M059J (cell line): ENCODE results near the gene EFHB. TPM values are rescaled to one million over a fixed set of nuclear protein-coding genes. Genes with fewer than 3 reads are reported as not detected.
A peak's percentile ranks its signal among the peaks of the same experiment; 100 is the strongest.
"Not testable (repeated sequence)": the region's sequence is repeated elsewhere in the genome, so short reads cannot be mapped to it uniquely, and the experiment has no call there.

Source experiments
- DNase-seq: peaks from one replicate; pipeline ENCODE4 v3.0.0-alpha.2; 2012; ENCODE audit warnings: low read depth
- total RNA-seq: library from RNA; depleted of rRNA; stranded (reverse); fragments of >200 nt; shearing (Covaris generic); gene quantifications from 2 replicates; pipeline ENCODE4 v1.2.3, GENCODE V29; 2014

Gene EFHB
- total RNA-seq, 1 experiment from 2014 or later: 0.15 TPM

DNA sequence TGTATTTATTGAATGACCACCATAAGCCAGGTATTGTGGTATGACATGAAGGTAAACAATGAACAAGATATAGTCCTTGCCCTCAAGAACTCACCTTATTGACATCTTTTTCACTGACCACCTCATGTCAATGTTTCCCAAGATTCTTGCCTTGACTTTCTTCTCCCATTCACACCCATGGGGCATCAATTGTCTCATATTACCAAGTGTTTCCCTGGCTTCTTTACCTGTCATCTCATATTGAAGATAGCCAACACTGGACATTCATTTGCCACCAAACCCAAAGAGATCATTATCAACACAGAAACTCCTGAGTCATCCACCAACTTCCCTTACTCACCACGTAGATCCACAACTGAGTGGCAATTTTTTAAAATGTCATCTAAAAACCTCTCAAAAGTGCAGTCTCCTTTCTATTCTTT lies 2.2 kb downstream of the EFHB start:
- DNase-seq: peak; percentile 72

DNA sequence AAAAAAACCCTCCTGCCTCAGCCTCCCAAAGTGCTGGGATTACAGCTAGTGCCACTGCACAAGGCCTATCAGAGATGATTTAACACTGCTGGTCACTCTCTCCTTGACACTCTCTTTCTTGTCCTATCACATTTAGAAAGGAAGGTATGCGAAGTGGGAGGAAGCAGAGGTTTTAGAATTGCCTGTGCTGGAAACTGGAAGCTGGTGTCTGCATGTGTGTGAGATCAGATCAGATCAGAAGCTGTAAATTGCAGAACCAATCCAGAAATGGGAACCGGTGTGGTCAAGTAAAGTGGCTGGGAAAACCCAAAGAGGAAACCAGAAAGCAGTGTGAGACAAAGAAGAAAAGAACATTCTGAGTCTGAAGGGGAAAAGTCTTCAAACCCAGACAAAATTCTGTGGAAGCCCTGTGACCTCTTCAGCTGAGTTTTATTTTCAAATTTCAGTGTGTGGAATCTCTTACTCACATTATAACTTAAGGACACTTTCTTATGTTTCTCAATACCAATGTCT lies 2.8 kb downstream of the EFHB start:
- DNase-seq: no peak

DNA sequence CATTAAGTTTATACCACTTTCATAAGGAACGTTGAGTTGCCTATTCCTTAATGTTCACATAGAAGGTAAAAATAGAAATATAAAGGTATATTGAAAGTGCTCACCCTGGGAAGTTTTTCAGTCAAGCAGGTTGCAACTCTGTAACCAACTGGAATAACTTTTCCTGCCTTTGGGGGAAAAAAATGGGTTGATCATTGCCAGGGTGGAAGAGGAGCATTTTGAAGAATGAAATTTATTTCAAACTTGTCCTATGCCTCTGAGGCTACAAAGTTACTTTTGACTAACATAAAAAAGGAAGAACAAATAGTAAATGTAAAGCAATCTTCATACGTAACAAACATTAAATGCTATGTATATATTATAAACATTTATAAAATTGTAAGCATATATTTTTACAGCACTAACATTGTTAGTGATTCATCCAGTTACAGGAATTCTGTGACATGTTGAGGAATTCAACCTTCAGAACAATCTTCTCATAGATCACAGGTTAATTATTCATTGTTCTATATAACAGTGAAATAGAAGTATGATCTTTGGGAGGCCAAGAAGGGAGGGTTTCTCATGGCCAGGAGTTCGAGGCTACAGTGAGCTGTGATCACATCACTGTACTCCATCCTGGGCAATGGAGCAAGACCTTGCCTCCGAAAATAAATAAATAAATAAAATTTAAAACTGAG lies 13.5 kb downstream of the EFHB start:
- no peak for DNase-seq

DNA sequence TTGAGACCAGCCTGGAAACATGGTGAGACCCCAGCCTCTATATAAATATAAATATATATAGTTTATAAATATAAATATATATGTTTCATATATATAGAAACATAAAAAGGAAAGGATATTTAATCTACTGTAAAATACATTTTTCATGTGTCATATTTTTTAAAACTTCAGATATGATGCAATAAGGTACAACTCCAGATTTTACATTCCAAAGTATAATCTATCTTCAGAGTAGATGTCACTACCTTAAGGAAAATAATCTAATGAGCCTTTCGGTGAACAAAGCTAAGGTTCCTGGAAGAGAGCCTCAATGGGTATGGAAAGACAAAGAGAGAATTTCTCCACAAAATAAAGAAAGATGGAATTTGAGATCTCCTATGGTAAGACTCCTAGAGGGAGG lies 16.9 kb downstream of the EFHB start:
- DNase-seq: no peak

DNA sequence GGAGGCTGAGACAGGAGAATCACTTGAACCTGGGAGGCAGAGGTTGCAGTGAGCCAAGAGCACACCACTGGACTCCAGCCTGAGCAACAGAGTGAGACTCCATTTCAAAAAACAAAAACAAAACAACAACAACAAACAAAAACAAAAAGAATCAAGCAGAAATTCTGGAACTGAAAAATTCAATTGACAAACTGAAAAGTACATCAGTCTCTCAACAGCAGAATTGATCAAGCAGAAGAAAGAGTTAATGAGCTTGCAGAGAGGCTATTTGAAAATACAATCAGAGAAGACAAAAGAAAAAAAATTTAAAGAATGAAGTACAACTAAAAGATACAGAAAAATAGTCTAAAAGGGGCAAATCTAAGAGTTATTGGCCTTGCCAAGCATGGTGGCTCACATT lies 22.6 kb downstream of the EFHB start:
- DNase-seq: no peak

DNA sequence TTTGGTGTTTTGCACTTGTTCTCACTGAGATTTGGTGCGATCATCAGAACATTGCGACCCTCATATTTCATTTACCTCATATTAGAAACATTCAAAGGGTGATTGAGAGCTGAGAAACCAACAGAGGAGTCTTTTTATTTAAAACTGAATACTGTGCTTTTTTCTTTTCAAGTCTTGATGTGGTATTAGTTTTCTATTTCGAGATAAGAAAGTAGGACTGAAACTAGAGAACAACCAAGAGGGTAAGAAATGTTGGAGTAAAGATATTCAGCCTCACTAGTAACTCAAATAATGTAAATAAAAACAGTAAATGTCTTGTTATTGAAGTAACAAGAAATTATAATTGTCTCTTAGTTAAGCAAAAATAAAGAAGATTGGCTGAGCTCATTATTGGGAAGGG lies 26.5 kb downstream of the EFHB start:
- no peak for DNase-seq

DNA sequence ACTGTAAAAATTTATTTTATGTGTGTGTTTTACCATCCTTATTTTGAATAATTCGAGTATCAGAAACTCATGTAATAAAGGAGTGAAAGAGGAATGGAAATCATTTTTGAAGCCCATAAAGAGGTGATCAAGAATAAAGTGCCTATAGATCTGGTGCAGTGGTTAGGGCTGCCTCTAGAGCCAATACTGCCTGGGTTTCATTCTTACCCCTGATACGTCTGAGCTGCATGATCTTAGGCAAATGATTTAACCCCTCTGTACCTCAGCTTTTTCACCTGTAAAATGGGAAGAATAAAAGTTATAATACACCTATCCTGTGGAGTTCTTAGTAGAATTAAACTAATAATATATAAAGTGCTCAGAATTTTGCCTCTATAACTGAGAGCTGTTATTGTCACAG lies 30.4 kb downstream of the EFHB start:
- DNase-seq: no peak

DNA sequence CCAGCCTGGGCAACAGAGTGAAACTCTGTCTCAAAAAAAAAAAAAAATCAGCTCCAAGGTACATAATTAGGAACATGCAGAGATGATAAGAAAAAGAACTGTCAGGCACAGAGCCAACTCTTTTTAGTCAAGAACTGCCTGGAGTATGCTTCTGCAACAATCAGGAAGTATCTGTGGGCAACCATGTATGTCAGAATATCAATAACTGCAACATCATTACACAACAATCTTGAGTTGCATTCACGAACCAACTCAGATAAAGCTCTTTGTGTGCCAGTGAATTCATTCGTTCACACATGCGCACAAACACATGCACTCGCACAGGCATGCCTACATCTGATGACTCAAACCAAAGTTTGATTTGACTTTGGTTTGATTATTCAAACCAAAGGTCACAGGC lies 32.1 kb downstream of the EFHB start:
- no peak for DNase-seq

DNA sequence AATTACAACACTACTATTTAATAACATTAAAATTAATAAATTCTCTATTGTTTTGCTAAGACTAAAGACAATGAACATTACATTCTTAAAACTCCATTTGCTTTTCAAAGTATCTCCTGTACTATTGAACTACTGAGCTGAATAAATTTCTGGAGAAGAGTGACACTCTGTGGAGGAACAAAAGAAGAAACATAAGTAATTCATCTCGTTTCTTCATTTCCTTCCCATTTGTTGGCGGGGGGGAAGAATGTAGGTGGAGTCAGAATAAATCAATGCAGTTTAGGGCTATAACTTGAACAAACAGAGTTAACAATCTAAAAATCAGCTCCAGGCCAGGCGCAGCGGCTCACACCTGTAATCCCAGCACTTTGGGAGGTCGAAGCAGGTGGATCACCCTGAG lies 32.7 kb downstream of the EFHB start:
- peak; percentile 11 for DNase-seq

DNA sequence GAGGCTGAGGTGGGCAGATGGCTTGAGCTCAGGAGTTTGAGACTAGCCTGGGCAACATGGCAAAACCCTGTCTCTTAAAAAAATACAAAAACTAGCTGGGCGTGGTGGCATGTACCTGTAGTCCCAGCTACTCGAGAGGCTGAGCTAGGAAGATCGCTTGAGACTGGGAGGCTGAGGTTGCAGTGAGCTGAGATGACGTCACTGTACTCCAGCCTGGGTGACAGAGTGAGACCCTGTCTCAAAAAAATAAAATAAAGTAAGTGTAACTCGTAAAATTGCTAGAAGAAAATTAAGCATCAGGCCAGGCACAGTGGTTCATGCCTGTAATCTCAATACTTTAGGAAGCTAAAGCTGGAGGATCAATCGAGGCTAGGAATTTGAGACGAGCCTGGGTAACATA lies 34.2 kb downstream of the EFHB start:
- DNase-seq: not testable (repeated sequence)

DNA sequence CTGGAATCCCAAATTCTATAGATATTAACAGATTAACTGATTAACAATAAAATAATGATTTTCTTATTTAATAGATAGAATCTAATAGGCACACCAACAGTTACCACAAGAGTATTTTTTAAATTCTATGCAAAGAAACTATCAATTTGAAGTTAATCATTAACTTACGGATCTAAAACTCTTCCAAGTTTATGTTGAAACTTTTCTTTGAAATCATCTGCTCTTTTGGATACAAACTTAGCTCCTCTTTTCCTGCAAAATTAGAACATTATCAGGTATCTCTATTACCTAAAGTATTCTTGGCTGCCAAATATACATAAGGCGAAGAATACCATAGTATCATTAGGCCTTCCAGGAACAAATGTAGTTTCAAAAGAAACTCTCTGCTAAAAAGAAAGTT lies 34.8 kb downstream of the EFHB start:
- no peak for DNase-seq

DNA sequence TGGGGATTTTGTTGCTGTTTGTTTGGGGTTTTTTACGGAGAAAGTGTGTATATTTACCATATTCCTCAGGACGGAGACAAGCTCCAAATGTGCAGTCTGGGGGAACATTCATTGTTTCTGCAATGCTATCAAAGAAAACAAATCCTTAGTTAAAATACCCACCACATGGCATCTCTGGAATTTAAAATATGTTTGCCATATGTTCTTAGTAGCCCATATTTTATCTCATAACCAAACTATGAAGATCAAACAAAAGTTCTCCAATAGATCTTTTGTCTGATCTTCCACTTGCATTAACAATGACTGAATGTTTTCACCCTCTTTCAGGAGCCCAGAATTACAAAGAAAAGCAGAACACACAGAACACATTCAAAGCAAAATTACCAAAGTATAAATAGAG lies 35.3 kb downstream of the EFHB start:
- DNase-seq: no peak

DNA sequence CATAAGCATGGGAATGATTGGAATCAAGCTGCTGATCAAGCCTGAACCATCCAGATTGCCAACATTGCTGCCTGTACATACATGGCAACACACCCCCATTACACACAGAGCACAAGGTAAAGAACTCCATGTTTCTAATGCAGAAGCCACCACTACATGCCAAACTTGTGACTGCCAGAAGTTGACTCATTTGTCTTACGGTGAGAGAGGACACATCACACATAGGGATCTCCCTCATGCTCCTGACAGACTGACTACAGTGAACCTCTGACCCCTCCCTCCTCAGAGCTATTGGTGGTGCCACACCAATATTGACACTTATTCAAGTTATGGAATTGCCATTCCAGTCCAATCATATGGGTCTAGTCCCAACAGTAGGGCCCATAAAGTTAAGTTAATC lies 42.3 kb downstream of the EFHB start:
- DNase-seq: peak; percentile 49

DNA sequence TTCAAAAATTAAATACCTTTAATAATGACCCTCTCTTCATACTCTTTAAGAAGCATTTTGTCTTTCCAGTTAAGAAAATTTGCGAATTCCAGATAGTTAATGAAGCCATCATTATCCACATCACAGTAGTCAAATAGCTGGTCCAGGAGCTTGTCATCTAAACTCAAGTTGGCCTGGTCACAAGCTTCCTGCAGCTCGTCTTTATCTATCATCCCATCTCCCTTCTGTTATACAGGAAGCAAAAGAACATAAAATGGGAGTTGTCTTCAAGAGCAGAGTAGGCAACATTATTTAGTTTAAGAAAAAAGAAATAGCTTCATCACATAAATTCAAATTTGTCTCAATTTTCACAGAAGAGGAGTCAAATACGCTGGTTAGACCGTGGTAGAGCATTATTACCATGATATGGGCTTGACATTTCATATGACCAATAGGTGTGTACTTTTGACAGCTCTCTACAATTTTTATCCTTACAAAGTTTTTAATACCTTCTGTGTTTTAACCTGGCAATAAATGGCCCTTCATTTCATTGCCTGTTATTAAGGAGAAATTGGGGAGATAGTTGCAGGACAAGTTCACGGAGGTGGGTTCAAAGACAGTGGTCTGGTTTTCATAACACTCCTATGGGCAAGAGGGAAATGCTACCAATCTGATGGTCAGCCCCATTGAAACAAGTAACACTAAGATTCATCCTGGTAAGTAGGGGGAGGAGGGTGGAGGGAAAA lies 45.4 kb downstream of the EFHB start:
- DNase-seq: peak; percentile 16

DNA sequence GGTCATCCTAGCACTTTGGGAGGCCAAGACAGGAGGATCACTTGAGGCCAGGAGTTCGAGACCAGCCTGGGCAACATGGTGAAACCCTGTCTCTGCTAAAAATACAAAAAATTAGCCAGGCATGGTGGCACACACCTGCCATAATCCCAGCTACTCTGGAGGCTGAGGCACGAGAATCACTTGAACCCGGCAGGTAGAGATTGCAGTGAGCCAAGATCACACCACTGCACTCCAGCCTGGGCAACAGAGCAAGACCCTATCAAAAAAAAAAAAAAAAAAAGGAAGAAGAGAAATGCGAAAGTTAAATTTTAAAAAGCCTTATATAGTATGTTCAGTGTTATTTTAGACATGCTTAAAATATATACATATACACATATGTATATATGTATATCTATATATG lies 46.9 kb downstream of the EFHB start:
- DNase-seq: not testable (repeated sequence)

DNA sequence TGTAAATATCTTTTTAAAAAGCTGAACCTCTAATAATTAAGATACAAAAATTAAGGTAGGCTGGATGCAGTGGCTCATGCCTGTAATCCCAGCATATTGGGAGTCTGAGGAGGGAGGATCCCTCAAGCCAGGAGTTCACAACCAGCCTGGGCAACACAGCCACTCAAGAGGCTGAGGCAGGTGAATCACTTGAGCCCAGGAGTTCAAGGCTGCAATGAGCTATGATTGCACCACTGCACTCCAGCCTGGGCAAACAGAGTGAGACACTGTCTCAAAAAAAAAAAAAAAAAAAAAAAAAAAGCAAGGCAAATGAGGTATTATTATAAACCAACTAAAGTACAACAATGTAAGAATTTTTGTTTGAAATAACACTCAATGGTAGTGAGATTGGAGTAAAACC lies 47.6 kb downstream of the EFHB start:
- no peak for DNase-seq

DNA sequence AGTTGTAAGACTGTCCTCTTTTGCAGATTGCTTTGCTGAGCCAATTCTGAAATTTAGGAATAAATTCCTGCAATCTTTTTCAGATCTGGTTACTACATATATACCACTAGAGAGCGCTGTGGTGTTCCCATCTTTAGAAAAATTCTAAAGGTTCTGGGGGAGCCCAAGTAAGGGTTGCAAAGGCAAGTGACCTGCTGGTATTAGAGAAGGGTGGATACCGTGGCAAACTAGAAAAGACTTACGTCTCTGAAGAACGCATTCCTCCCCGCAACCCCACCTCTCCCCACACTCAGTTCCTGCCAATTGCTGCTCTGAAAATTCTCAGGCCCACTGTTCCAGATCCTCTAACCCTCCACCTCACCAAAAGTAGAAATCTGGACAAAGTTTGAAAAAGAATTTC lies 48.5 kb downstream of the EFHB start:
- DNase-seq: peak; percentile 42

DNA sequence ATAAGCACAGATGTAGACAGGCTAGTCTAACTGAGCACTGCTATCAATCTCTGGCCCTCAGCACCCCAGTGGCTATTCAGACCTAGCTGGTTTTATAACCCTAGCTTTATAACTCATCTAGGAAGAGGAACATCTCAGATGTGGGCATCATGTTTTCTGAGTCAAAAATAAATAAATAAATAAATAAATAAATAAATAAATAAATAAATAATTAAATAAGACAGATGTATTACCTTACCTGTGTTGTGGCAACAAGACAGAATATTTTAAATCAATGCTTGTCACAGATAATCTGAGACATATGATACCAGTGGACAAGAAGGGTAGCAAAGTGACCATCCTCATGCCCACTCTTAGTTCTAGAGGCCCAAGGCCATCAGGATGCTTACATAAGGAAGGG lies 52.2 kb downstream of the EFHB start:
- DNase-seq: no peak

DNA sequence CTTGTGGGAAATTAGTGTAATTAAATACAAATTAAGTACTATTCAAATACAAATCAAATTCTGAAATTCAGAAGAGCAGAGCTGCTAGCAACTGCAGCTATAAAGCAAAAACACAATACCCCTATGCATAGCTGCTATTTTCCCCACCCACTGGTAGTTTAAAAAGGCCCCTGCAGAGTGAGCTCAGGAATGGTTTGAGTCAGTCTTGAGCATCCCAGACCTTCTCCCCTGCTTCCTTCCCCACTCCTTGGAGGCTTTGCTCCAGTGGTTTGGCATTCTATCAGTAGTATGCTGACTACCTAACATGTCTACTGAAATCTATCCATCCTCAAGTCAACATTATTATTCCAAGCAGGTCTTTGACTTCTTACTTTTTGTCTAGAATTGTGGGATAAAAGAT lies 53.0 kb downstream of the EFHB start:
- DNase-seq: no peak

DNA sequence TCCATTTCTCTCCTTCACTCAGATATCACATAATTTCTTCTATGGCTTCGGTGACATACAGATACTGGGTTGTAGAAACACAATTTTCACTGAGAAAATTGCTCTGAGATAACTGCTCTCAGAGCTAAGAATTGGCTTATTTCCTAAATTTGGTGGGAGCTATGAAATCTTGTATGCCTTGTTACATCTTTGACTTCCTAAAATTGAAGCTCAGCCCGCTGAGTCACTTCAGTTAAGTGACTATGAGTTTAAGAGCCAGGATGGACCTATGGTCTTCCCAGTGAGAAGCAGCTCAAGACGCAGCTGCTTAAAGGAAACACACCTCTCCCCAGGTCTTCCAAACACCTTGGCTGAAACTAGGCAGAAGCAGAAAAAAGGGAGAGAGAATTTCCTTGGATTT lies 56.4 kb downstream of the EFHB start:
- DNase-seq: no peak

DNA sequence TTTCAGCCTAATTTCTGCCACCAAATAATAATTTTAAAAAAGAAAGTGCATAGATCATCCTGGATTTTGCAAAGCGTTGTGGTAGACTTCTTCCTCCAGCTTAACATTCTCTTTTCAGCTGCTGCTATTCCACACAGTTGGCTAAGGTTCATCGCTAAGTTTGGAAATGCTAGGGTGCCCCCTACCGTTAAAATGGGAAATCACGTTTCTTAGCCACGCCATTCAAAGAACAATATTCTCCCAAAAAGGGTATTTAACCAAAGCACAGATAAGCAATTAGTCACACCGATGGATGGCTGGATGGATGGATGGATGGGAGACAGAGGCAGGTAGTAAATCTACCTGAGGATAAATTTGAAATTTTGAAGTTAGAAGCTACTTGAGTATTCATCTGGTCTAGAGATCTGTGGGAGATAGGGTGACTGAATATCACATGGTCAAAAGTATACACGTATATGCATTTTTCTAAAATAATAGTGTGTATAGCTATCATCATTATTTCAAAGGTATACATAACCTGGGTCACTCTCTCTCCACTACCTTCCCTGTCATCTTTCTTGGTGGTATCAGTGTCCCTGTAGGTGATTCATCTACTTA lies 67.2 kb downstream of the EFHB start:
- DNase-seq: peak; percentile 40

DNA sequence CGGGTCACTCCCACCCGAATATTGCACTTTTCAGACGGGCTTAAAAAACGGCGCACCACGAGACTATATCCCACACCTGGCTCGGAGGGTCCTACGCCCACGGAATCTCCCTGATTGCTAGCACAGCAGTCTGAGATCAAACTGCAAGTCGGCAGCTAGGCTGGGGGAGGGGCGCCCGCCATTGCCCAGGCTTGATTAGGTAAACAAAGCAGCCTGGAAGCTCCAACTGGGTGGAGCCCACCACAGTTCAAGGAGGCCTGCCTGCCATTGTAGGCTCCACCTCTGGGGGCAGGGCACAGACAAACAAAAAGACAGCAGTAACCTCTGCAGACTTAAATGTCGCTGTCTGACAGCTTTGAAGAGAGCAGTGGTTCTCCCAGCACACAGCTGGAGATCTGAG lies 78.7 kb downstream of the EFHB start:
- DNase-seq: not testable (repeated sequence)

DNA sequence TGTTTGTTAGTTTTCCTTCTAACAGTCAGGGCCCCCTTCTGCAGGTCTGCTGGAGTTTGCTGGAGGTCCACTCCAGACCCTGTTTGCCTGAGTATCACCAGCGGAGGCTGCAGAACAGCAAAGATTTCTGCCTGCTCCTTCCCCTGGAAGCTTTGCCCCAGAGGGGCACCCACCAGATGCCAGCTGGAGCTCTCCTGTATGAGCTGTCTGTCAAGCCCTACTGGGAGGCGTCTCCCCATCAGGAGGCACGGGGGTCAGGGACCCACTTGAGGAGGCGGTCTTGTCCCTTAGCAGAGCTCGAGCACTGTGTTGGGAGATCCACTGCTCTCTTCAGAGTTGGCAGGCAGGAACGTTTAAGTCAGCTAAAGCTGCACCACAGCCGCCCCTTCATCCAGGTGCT lies 87.4 kb downstream of the EFHB start:
- not testable (repeated sequence) for DNase-seq
